Left ventricle myocardium inferior (tissue), 1 donor: ENCODE results near the gene R3HDM4. TPM values are rescaled to one million over a fixed set of nuclear protein-coding genes. Genes with fewer than 3 reads are reported as not detected.

Experiments used
- DNase-seq: peaks from one replicate; pipeline ENCODE4 v3.0.0-alpha.2; 2020
- H3K27ac ChIP-seq: fragments of 200-600 bp; replicated peaks from 2 replicates; pipeline ENCODE4 v1.8.0; 2021
- H3K27me3 ChIP-seq: fragments of 200-600 bp; 2 replicates; pipeline ENCODE4 v1.8.0; 2021; ENCODE audit warnings: low read depth
- H3K36me3 ChIP-seq: fragments of 200-600 bp; 2 replicates; pipeline ENCODE4 v1.8.0; 2021
- H3K4me1 ChIP-seq: fragments of 200-600 bp; 2 replicates; pipeline ENCODE4 v1.8.0; 2021
- H3K4me3 ChIP-seq: fragments of 200-600 bp; 2 replicates; pipeline ENCODE4 v1.8.0; 2021; ENCODE audit warnings: mild to moderate bottlenecking, moderate library complexity
- H3K9me3 ChIP-seq: fragments of 200-600 bp; replicated peaks from 2 replicates; pipeline ENCODE4 v1.8.0; 2021
- intact Hi-C: fragments of 100-400 bp; cut with micrococcal nuclease; formaldehyde crosslinking; loops from one replicate; pipeline ENCODE4 v1.11.0; 2022
- total RNA-seq: library from RNA; stranded (reverse); fragmentation: NEBNext Ultra II Directional; extraction: Animal tissue kit (Norgen Biotek cat#: 25700); gene quantifications from one replicate; pipeline ENCODE4 v1.2.1, GENCODE V29; 2021
- TF ChIP-seq, protein P1 (sequence below): fragments of 200-600 bp; IDR thresholded peaks from 2 replicates; pipeline ENCODE4 v1.8.0; 2021; ENCODE audit warnings: antibody characterized with exemption, mild to moderate bottlenecking, borderline replicate concordance
- donor health status: DM: no; HTN: yes; CAD: no; lungs with severe emphysema.

Gene R3HDM4
- total RNA-seq, 1 donor from 2014 or later = 21.6 TPM

DNA sequence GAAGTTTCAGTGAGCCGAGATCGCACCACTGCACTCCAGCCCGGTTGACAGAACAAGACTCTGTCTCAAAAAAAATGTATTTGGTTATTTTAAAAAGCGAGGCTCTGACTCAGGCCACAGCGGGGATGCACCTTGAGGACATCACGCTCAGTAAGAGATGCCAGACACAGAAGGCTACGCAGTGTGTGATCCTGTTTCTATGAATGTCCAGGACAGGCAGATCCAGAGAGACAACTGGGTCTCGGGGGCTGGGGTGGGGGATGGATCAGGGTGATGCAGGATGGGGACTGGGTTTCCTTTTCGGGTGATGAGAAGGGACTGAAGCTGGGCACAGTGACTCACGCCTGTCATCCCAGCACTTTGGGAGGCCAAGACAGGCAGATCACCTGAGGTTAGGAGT lies 25.4 kb downstream of the R3HDM4 start:
- no peaks in the 10 kb centered on the region for H3K9me3 ChIP-seq
- H3K36me3 ChIP-seq = peaks cover 68% of the 10 kb centered on the region
- intact Hi-C loops = no loop called here
- no peaks in the 10 kb centered on the region for H3K27me3 ChIP-seq
- TF ChIP-seq, protein P1, sequence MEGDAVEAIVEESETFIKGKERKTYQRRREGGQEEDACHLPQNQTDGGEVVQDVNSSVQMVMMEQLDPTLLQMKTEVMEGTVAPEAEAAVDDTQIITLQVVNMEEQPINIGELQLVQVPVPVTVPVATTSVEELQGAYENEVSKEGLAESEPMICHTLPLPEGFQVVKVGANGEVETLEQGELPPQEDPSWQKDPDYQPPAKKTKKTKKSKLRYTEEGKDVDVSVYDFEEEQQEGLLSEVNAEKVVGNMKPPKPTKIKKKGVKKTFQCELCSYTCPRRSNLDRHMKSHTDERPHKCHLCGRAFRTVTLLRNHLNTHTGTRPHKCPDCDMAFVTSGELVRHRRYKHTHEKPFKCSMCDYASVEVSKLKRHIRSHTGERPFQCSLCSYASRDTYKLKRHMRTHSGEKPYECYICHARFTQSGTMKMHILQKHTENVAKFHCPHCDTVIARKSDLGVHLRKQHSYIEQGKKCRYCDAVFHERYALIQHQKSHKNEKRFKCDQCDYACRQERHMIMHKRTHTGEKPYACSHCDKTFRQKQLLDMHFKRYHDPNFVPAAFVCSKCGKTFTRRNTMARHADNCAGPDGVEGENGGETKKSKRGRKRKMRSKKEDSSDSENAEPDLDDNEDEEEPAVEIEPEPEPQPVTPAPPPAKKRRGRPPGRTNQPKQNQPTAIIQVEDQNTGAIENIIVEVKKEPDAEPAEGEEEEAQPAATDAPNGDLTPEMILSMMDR = no peak
- H3K4me3 ChIP-seq = no peak overlapping the region
- no peak overlapping the region for H3K27ac ChIP-seq
- peaks cover 9% of the 10 kb centered on the region for H3K4me1 ChIP-seq
- DNase-seq = no peak

DNA sequence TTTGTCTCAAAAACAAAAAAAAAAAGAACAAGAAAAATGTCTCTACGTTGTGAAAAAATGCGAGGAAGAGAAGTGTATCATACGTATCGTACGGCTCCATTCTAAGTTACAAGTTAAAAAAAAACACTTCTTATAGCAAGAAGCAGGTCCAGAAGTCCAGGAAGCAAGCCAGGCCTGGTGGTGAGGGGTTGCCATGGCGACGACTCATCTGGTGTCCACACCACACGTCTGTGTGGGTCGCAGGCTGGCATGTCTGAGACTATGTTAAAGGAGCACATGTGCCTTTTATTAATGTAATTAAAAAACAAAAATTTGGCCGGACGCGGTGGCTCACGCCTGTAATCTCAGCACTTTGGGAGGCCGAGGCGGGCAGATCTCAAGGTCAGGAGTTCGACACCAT lies 25.9 kb downstream of the R3HDM4 start:
- Histone ChIP-seq H3K27me3 (no peaks in the 10 kb centered on the region), H3K4me1 (peaks cover 3% of the 10 kb centered on the region), H3K9me3 (no peaks in the 10 kb centered on the region), H3K36me3 (peaks cover 73% of the 10 kb centered on the region), H3K4me3 (no peak overlapping the region), H3K27ac (no peak overlapping the region)
- no peak for DNase-seq
- TF ChIP-seq, protein P1 = no peak
- intact Hi-C loops = no loop called here

DNA sequence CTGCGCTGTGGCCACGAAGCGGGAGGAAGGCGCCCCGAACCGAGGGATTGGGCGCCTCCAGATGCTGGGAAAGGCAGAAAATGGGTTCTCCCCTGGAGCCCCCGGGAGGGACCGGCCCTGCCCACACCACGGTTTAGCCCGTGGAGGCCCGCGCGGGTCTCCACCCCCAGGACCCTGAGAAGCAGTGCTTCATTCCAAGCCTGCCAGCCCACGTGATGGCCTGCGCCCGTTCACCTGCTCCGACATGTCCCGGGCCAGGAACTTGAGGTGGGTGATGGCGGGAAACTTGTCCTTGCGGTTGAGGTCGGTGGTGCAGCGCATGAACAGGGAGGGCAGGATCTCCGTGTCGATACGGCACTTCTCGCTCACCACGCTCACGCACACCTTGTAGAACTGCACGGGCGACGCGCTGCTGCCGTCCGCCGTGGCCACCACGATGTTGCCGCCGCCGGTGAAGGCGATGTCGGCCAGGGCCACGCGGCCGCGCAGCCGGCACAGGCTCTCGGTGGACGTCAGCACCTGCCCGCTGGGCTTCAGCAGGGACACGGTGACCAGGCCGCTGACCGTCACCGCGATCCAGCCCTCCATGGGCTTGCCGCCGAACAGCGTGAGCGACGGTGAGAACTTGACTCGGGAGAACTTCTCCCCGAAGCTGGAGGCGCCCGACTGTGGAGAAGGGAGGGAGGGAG lies 27.3 kb downstream of the R3HDM4 start:
- no peaks in the 10 kb centered on the region for H3K27me3 ChIP-seq
- no peak for DNase-seq
- H3K9me3 ChIP-seq = no peaks in the 10 kb centered on the region
- intact Hi-C loops = no loop called here
- no peak overlapping the region for H3K4me3 ChIP-seq
- H3K4me1 ChIP-seq = no peaks in the 10 kb centered on the region
- TF ChIP-seq, protein P1 = no peak
- no peak overlapping the region for H3K27ac ChIP-seq
- peaks cover 87% of the 10 kb centered on the region for H3K36me3 ChIP-seq

DNA sequence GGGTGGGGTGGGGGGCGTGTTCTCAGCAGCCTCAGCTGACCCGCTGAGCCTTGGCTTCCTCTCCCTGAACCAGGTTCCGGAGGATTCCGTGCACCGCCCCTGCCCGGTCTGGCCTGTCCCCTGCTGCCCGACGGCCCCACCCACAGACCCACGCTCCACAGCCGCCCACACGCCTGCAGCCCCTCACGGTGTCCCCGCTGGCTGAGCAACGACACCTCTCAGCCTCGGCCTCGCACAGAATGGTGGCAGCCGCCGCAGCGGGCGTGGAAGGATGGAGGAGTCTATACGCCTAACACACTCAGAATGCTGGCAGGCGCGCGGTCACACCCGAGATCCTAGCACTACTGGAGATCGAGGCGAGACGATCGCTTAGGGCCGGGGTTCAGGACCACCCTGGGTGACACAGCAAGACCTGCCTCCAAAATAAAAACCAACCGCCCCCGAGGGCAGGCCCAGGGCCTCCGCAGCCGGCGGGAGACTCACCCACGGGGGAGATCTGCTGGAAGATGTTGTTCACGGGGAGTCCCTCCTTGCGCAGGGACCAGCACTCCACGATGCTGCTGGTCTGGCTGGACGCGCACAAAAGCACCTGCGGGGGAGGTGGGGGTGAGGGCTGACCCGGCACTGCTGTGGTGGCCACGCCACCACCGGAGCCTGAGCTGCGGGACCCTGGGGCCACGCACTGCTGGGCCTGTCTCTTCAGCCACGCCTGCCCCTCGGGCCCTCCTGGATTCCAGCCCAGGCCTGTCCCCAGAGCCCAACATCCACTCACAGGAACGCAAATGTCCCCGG lies 28.4 kb downstream of the R3HDM4 start:
- TF ChIP-seq, protein P1 = no peak
- Histone ChIP-seq H3K27ac (no peak overlapping the region), H3K4me1 (no peaks in the 10 kb centered on the region), H3K4me3 (no peak overlapping the region), H3K9me3 (no peaks in the 10 kb centered on the region), H3K36me3 (peaks cover 91% of the 10 kb centered on the region), H3K27me3 (no peaks in the 10 kb centered on the region)
- intact Hi-C loops = no loop called here
- no peak for DNase-seq

DNA sequence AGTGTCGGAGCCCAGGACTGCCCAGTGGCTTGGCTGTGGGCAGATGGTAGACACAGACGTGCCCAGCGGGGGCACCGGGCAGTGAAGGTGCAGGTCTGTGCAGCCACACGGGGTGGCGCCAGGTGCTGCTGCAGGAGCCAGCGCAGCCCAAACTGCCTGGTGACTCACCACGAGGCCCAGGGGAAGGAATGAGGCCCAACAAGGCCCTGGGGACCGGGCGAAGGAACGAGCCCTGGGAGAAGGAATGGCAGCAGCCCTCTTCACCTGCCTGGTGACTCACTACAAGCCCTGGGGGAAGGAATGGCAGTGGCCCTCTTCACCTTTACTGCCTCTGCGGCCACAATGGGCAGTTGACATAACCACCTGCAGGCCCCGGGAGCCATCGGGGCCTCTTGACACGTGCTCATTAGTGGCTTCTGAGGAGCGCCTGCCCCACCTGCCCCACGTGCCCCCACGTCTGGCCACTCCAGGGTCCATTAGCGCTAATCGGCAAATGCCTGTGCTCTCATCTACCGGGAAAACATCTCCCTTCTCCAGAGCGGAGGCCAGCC lies 29.3 kb downstream of the R3HDM4 start:
- no peak for DNase-seq
- TF ChIP-seq, protein P1 = no peak
- intact Hi-C loops = no loop called here
- H3K27me3 ChIP-seq = no peaks in the 10 kb centered on the region
- no peak overlapping the region for H3K27ac ChIP-seq
- H3K36me3 ChIP-seq = peaks cover 85% of the 10 kb centered on the region
- H3K9me3 ChIP-seq = no peaks in the 10 kb centered on the region
- no peak overlapping the region for H3K4me3 ChIP-seq
- no peaks in the 10 kb centered on the region for H3K4me1 ChIP-seq
